Measurements from ENCODE around the gene KLF15. TPM values are rescaled to one million over a fixed set of nuclear protein-coding genes. Genes with fewer than 3 reads are reported as not detected.

KLF15 gene
- total RNA-seq, 1 experiment from 2014 or later: not detected

- no peak overlapping the region for H3K4me2 ChIP-seq (ENCODE audit: low read length)
- no TSS peak for BruUV-seq (replicated peaks)
- no peak for ATAC-seq
- no peak overlapping the region for H3K9ac ChIP-seq (ENCODE audit: low read length)
- TF ChIP-seq EZH2phosphoT487 (IDR thresholded peaks at IDR 0.05; ENCODE audit: borderline replicate concordance, low read length): no peak
- no peak for TF ChIP-seq CTCF (conservative IDR thresholded peaks at IDR 0.05; ENCODE audit: low read depth, low read length)
- TF ChIP-seq EZH2 (IDR thresholded peaks at IDR 0.05; ENCODE audit: low read length, unreplicated experiment): no peak
- 0 out of 2 replicates have a peak, but pooled peaks cover 5% of the 10 kb centered on the region for H3K9me3 ChIP-seq (ENCODE audit: low read length)
- H4K20me1 ChIP-seq (ENCODE audit: low read length): no peaks in the 10 kb centered on the region
- H3K27ac ChIP-seq (ENCODE audit: low read length): no peak overlapping the region
- H3K4me3 ChIP-seq (ENCODE audit: low read length): no peak overlapping the region
- no peaks in the 10 kb centered on the region for H3K79me2 ChIP-seq (ENCODE audit: low read length)
- no peaks in the 10 kb centered on the region for H3K9me2 ChIP-seq (replicated peaks; ENCODE audit: low read length)
- H3K36me3 ChIP-seq (ENCODE audit: low read depth, low read length): no peaks in the 10 kb centered on the region
- ChIA-PET CTCF (no interaction called here), POLR2A (ENCODE audit: unreplicated experiment) (no interaction called here)
- H2AFZ ChIP-seq (ENCODE audit: low read length): no peak overlapping the region
- intact Hi-C loops (cut with micrococcal nuclease): no loop called here
- H3K27me3 ChIP-seq (ENCODE audit: low read length): no peaks in the 10 kb centered on the region
- DNase-seq: no peak
- no peaks in the 10 kb centered on the region for H3F3A ChIP-seq (ENCODE audit: low read length, unreplicated experiment)
- H3K4me1 ChIP-seq (ENCODE audit: insufficient read depth, low read length): peaks cover 16% of the 10 kb centered on the region
Measured at GRCh38 chr3:126300761-126301481, 56.3 kb downstream of the KLF15 start.

- Histone ChIP-seq H3F3A (ENCODE audit: low read length, unreplicated experiment) (no peaks in the 10 kb centered on the region), H3K9me2 (replicated peaks; ENCODE audit: low read length) (no peaks in the 10 kb centered on the region), H3K4me3 (ENCODE audit: low read length) (no peak overlapping the region), H3K9me3 (ENCODE audit: low read length) (0 out of 2 replicates have a peak, but pooled peaks cover 5% of the 10 kb centered on the region), H3K27me3 (ENCODE audit: low read length) (no peaks in the 10 kb centered on the region), H2AFZ (ENCODE audit: low read length) (no peak overlapping the region), H3K79me2 (ENCODE audit: low read length) (no peaks in the 10 kb centered on the region), H3K36me3 (ENCODE audit: low read depth, low read length) (no peaks in the 10 kb centered on the region), H3K4me1 (ENCODE audit: insufficient read depth, low read length) (peaks cover 9% of the 10 kb centered on the region), H3K4me2 (ENCODE audit: low read length) (no peak overlapping the region), H4K20me1 (ENCODE audit: low read length) (no peaks in the 10 kb centered on the region), H3K9ac (ENCODE audit: low read length) (no peak overlapping the region), H3K27ac (ENCODE audit: low read length) (no peak overlapping the region)
- intact Hi-C loops (cut with micrococcal nuclease): no loop called here
- TF ChIP-seq CTCF (conservative IDR thresholded peaks at IDR 0.05; ENCODE audit: low read depth, low read length) (no peak), EZH2 (IDR thresholded peaks at IDR 0.05; ENCODE audit: low read length, unreplicated experiment) (no peak), EZH2phosphoT487 (IDR thresholded peaks at IDR 0.05; ENCODE audit: borderline replicate concordance, low read length) (no peak)
- POLR2A ChIA-PET (ENCODE audit: unreplicated experiment): no interaction called here
- CTCF ChIA-PET: no interaction called here
- DNase-seq (no peak), ATAC-seq (no peak)
- BruUV-seq (replicated peaks): no TSS peak
Measured at GRCh38 chr3:126300001-126300760, 57.0 kb downstream of the KLF15 start.

Data from PC-3 (cell line).